LNCaP clone FGC (cell line): Measurements from ENCODE around the gene PDE11A.

ENCODE experiments used
- DNase-seq: peaks from one replicate; pipeline ENCODE4 v3.0.0-alpha.2; 2011; ENCODE audit warnings: low read depth
- H3K4me3 ChIP-seq: 2 replicates; pipeline ENCODE4 v1.5.1; 2011; ENCODE audit warnings: mild to moderate bottlenecking, low read depth, low read length, control low read depth
- CTCF ChIP-seq: IDR thresholded peaks from 2 replicates; pipeline ENCODE4 v1.5.1; 2012; ENCODE audit warnings: mild to moderate bottlenecking; ENCODE audit not compliant: control insufficient read depth, insufficient read depth; ENCODE audit errors: extremely low read depth

The PDE11A gene

GRCh38 chr2:177728920-177729319 is 343.7 kb downstream of the PDE11A start:
- no peak for DNase-seq
- TF ChIP-seq CTCF: no peak
- H3K4me3 ChIP-seq: no peak overlapping the region

- no peak for DNase-seq
- TF ChIP-seq CTCF: no peak
- H3K4me3 ChIP-seq: no peak overlapping the region
Measured at GRCh38 chr2:177728399-177728765, 344.2 kb downstream of the PDE11A start.

GRCh38 chr2:177727577-177728398 is 344.8 kb downstream of the PDE11A start:
- DNase-seq: no peak
- H3K4me3 ChIP-seq: no peak overlapping the region

GRCh38 chr2:177726931-177727348 is 345.6 kb downstream of the PDE11A start:
- no peak for DNase-seq
- H3K4me3 ChIP-seq: no peak overlapping the region
- TF ChIP-seq CTCF: no peak

More at GRCh38 chr2:177727577-177728398, 344.8 kb downstream of the PDE11A start:
- TF ChIP-seq CTCF: no peak

GRCh38 chr2:177724398-177725287 is 347.9 kb downstream of the PDE11A start:
- H3K4me3 ChIP-seq: no peak overlapping the region
- peak; percentile 84 for TF ChIP-seq CTCF
- no peak for DNase-seq

GRCh38 chr2:177723235-177723634 is 349.3 kb downstream of the PDE11A start:
- no peak overlapping the region for H3K4me3 ChIP-seq
- TF ChIP-seq CTCF: no peak
- no peak for DNase-seq
